Spinal cord (tissue), 4 donors: Measurements from ENCODE around the gene NREP. TPM values are rescaled to one million over a fixed set of nuclear protein-coding genes. Genes with fewer than 3 reads are reported as not detected.

Experiments used
- polyA plus RNA-seq, 2 donors: library from polyadenylated mRNA; unstranded; fragments of 120-200 nt; gene quantifications; one replicate each; pipeline ENCODE4 v1.2.1, GENCODE V29; 2013; ENCODE audit not compliant: insufficient read length in 2 of 2
- small RNA-seq: library from RNA; depleted of rRNA; stranded (forward); fragments of <200 nt; gene quantifications from one replicate; pipeline ENCODE3, GENCODE V24; 2014; ENCODE audit warnings: low replicate concordance
- total RNA-seq, 2 donors: library from RNA; depleted of rRNA in 1 of 2; stranded (reverse); fragments of 120-200 nt in 1 of 2; fragments of >200 nt in 1 of 2; gene quantifications; one replicate each; pipeline versions ENCODE4 v1.2.3 to v1.2.4, GENCODE V29; 2013 to 2014

Gene NREP
- total and polyA plus RNA-seq, 4 donors: 408 to 982 (median 715) TPM

Small RNA genes within 50 kb of the gene (small RNA-seq; reads per million reads assigned to genes)
- not detected for gene RN7SKP57

Other genes starting within 250 kb of the NREP start
- gene STARD4, start 244.7 kb downstream of the NREP start, total RNA-seq: 10 to 100 TPM; 48.7 to 97.6 TPM
- gene STARD4, start 244.7 kb downstream of the NREP start, polyA plus RNA-seq: 10 to 100 TPM; 36.2 to 52.9 TPM